Hematopoietic multipotent progenitor cell treated with erythropoietin and hydrocortisone succinate and interleukin-3 and kit ligand, for 6 days (in vitro differentiated cells): ENCODE measurements around the gene NFYC.
"Not testable (repeated sequence)": the region's sequence is repeated elsewhere in the genome, so short reads cannot be mapped to it uniquely, and the experiment has no call there.

Source experiments
- DNase-seq: peaks from one replicate; pipeline ENCODE4 v3.0.0-alpha.2; 2015

Gene NFYC

GRCh38 chr1:40708750-40709099 lies 17.2 kb downstream of the NFYC start:
- peak; percentile 90 for DNase-seq

GRCh38 chr1:40709100-40709801 lies 17.7 kb downstream of the NFYC start:
- DNase-seq = peak; percentile 99

DNA sequence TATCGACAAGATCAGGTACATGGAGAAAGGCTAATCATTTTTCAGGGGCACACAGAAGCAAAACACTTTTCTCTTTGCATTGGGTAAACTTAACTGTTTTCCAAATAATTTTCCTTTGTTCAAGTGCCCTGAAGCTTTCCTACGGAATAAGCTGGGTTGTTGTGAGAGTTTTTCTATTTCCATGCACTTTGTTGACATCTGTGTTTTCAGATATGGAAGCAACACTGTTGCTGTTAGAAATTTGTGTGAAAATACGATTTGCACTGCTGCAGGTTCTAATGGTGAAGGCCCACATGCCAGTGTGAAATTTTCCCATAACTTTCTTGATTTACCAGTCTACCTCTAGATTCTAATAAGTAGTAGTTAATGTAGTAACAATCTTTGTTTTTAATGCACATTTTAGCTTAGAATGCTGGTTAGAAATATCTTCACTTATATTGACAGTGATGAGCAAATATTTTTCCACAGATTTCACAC lies 18.3 kb downstream of the NFYC start:
- DNase-seq = no peak

DNA sequence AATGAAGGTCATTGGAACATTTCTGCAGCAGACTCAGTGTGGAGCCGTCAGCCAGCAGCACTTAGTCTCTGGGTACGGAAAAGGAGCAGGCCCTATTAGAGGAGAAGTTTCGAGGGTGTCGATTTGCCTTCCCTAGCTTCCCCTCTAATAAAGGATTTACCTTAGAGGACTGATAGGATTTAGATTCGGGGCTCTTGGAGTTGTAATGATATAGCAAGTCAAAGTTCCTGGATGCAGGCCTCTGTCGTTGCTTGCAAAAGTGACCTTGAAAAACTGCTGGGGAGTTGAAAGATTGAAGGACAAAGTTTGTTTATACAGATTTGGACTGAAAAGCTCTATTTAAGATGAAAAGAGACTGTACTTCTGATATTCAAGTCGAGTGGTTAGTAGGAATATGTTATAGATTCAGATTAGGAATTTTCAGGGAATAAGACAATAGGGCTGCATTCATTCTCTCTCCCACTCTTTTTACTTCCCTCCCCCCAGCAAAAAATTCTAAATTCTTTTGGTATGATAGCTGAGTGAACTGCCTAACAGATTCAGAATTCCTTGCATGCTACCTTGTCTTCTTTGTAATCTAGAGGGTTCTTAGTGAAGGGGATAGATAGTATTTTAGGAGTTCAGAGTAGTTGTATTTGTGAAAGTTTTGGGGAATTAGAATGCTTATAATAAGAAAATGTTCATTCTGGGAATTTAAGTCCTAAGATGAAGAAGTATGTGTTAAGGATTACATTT lies 19.2 kb downstream of the NFYC start:
- DNase-seq = no peak

DNA sequence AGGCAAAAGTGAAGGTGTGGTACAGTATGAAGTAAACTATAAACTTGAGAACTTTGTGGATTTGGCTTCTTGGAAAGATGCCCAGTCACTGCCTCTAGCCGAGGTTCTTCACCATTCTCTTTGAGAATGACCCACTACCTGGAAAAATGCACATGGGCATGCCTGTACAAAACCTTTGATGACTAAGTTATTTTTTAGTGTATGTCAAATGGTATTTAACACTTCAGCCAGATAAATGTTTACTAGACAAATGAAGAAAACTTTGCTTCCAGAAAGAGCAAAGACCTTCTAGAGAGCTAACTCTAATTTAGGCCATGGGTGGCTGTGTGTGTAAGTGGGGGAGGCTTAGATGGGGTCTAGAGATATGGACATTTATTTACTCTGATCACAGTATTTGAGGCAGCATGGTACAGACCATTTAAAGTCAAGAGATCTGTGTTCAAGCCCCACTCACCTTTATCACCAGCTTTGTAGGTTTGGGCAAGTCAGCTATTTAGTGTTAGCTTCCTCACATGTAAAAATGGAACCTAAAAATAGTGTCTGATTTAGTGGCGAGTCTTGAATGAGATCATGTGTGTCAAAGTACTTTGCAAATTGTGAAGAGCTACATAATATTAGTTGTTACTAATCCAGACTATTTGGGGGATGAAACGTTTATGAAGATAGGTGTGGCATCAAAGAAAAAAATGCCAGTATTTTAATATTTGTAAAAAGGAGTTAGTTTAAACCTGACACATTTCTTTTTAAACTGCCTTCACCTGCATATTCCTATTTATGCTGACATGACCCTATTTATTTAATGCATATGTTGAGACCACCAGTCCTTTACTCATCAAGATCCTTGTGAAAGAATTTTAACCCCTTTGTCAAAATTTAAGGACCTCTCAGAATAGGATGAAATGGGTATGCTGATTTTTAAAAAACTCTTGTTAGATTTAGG lies 20.2 kb downstream of the NFYC start:
- DNase-seq = peak; percentile 75

- DNase-seq = no peak
Observed at GRCh38 chr1:40712405-40712944, 21.0 kb downstream of the NFYC start.

DNA sequence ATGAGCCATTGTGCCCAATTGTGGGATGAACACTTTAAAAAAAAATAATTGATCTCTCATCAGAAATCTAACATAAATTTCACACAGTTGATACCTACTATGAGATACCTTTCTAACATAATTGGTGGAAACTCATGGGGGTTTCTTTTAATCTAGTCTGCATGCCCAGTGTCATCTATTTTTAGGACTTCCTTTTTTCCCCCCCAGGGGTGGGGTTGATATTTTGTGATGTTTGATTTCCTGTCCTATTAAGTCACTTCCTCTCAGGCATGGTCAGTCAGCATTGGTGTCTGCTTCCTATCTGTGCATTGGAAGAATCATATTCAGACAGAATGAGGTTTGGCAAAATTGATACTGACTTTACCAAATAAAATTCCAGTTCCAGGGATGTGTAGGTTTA lies 21.5 kb downstream of the NFYC start:
- peak; percentile 75 for DNase-seq

DNA sequence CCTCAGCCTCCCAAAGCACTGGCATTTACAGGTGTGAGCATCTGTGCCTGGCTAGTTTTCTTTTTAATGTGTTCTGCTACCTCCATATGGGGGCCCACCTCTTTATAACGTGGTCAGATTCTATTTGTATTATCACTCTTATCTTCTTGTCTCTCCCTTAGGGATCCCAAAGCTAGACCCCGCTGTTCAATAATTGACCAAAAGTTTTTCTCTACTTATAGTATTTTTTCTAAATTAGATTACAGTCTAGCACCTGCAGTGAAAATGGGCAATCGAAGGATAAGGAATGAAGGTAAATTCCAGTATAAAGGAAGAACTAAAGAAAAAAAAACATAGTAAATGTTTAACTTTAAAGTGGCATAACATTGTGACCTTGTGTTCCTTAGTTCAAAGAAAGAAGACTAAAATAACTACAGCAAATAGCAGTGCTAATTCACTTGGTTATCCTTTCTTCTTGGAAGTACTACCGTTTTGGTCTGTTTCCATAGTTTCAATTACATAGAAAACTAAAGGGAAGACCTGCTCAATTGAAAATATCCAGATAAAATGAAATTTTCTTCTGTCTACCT lies 24.1 kb downstream of the NFYC start:
- DNase-seq = no peak

GRCh38 chr1:40717065-40717464 lies 25.6 kb downstream of the NFYC start:
- no peak for DNase-seq

GRCh38 chr1:40717955-40718354 lies 26.5 kb downstream of the NFYC start:
- DNase-seq = no peak

GRCh38 chr1:40720493-40720892 lies 29.0 kb downstream of the NFYC start:
- DNase-seq = no peak

DNA sequence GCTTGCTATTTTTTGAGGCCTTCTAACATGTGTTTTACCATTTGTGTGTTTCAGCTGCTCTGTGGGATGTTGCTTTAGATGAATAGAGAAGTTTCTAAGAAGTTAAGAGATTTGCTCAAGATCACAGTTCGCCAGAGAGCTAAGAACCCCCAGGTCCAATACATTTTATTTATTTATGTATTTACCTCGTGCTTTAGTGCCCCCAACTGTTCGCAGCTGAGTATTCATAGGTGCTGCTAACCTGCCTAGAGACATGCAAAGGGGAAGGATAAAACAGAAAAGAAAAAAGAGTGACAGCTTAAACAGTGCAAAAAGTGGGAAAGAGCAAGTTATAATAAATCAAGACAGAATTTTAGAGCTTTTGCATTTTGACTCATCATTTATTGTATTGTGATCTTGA lies 31.1 kb downstream of the NFYC start:
- DNase-seq = no peak

DNA sequence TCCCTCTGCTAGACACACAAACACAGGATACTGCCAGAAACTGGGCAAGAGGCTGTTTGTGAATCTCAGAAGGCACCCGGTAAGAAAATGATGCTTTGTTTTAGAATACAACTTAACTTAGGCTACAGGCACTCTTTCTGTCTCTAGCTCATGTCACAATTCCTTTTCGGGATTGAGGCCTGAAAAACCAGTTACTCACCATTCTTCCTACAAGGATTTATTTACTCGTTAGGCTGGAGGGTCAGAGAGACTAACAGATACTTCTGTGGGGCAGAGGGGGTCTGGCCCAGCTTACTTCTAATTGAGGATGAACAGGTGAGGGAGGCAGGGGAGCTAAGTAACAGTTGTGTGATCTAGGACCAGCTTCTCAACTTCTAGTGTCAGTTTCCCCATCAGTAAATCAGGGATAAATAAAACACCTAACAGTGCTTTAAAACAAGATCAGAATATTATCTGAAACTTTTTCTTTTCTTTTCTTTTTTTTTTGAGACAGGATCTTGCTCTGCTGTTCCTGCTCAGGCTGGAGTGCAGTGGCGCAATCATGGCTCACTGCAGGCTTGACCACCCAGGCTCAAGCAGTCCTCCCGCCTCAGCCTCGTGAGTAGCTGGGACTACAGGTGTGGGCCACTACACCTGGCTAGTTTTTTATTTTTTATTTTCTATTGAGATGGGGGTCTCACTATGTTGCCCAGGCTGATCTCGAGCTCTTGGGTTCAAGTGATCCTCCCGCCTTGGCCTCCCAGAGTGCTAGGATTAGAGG lies 31.9 kb downstream of the NFYC start:
- DNase-seq = no peak

DNA sequence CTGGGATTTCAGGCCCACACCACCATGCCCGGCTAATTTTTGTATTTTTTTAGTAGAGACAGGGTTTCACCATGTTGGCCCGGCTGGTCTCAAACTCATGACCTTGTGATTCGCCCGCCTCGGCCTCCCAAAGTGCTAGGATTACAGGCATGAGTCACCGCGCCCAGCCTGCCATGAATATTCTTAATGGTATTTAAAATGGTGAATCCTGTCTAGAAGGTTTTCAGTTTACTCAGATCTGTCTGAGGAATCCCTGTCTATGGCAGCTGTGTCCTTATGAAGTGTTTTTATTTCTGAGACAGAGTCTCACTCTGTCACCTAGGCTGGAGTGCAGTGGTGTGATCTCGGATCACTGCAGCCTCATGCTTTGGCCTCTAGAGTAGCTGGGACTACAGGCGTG lies 36.2 kb downstream of the NFYC start:
- not testable (repeated sequence) for DNase-seq

DNA sequence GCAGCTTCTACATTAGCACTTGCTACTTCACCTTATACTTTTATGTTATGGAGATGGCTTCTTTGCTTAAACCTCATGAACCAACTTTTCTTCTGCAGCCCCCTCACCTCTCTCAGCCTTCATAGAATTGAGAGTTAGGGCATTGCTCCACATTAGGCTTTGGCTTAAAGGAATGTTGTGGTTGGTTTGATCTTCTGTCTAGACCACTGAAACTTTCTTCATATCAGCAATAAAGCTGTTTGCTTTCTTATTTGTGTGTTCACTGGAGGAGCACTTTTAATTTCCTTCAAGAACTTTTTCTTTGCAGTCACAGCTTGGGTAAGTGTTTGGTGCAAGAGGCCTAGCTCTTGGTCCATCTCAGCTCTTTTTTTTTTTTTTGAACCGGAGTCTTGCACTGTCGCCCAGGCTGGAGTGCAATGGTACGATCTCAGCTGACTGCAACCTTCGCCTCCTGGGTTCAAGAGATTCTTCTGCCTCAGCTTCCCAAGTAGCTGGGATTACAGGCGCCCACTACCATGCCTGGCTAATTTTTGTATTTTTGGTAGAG lies 37.9 kb downstream of the NFYC start:
- DNase-seq = not testable (repeated sequence)

GRCh38 chr1:40732756-40733301 lies 41.3 kb downstream of the NFYC start:
- DNase-seq = no peak

GRCh38 chr1:40734882-40735628 lies 43.6 kb downstream of the NFYC start:
- DNase-seq = peak; percentile 69

- no peak for DNase-seq
Observed at GRCh38 chr1:40736085-40736531, 44.6 kb downstream of the NFYC start.

- no peak for DNase-seq
Observed at GRCh38 chr1:40738831-40739230, 47.3 kb downstream of the NFYC start.

- DNase-seq = no peak
Observed at GRCh38 chr1:40739455-40740008, 48.0 kb downstream of the NFYC start.
